SK-N-SH treated with all-trans-retinoic acid at 6 μM for 48 hours (cell line): Measurements from ENCODE around the gene SPTBN4.

Experiments used
- ATAC-seq: fragments of 200-7000 bp; cut with Tn5 transposase; 3 replicates; pipeline ENCODE4 v1.9.1; 2020; ENCODE audit warnings: mild to moderate bottlenecking, moderate library complexity
- ARNTL ChIP-seq: fragments of 450-650 bp; formaldehyde crosslinking; IDR thresholded peaks from 2 replicates; pipeline ENCODE4 v1.5.0; 2020; ENCODE audit warnings: low read depth, mild to moderate bottlenecking, moderate library complexity, borderline replicate concordance
- BACH2 ChIP-seq: fragments of 250-450 bp; sonication (Bioruptor Pico); IDR thresholded peaks from 2 replicates; pipeline ENCODE4 v1.9.0; 2021; ENCODE audit warnings: mild to moderate bottlenecking, borderline replicate concordance
- CSDC2 ChIP-seq: fragments of 250-450 bp; sonication (Bioruptor Pico); IDR thresholded peaks from 2 replicates; pipeline ENCODE4 v1.5.0; 2020; ENCODE audit warnings: mild to moderate bottlenecking, moderate library complexity
- GLIS3 ChIP-seq: fragments of 250-450 bp; sonication (Bioruptor Pico); IDR thresholded peaks from 2 replicates; pipeline ENCODE4 v1.5.0; 2020; ENCODE audit warnings: mild to moderate bottlenecking, moderate library complexity
- ISL1 ChIP-seq: fragments of 250-450 bp; sonication (Bioruptor Pico); IDR thresholded peaks from 2 replicates; pipeline ENCODE4 v2.1.2; 2022; ENCODE audit warnings: mild to moderate bottlenecking, moderate library complexity
- OSR1 ChIP-seq: fragments of 250-450 bp; sonication (Bioruptor Pico); IDR thresholded peaks from 2 replicates; pipeline ENCODE4 v1.8.0; 2022; ENCODE audit warnings: moderate library complexity, mild to moderate bottlenecking, inconsistent platforms
- PPARA ChIP-seq: fragments of 250-450 bp; sonication (Bioruptor Pico); IDR thresholded peaks from 2 replicates; pipeline ENCODE4 v1.5.0; 2020; ENCODE audit warnings: mild to moderate bottlenecking, borderline replicate concordance
- RARB ChIP-seq: fragments of 250-450 bp; sonication (Bioruptor Pico); IDR thresholded peaks from 2 replicates; pipeline ENCODE4 v1.8.0; 2021; ENCODE audit warnings: mild to moderate bottlenecking, moderate library complexity
- SNAI2 ChIP-seq: fragments of 250-450 bp; sonication (Bioruptor Pico); IDR thresholded peaks from 2 replicates; pipeline ENCODE4 v1.5.0; 2020; ENCODE audit warnings: mild to moderate bottlenecking, moderate library complexity
- TCF4 ChIP-seq: fragments of 250-450 bp; sonication (Bioruptor Pico); IDR thresholded peaks from 2 replicates; pipeline ENCODE4 v1.8.0; 2021; ENCODE audit warnings: mild to moderate bottlenecking, moderate library complexity, borderline replicate concordance
- TOX ChIP-seq: fragments of 250-450 bp; sonication (Bioruptor Pico); IDR thresholded peaks from 2 replicates; pipeline ENCODE4 v1.8.0; 2021; ENCODE audit warnings: mild to moderate bottlenecking, moderate library complexity, borderline replicate concordance
- ZC3H10 ChIP-seq: fragments of 250-450 bp; sonication (Bioruptor Pico); IDR thresholded peaks from 2 replicates; pipeline ENCODE4 v1.5.1; 2021; ENCODE audit warnings: mild to moderate bottlenecking, moderate library complexity
- ZNF565 ChIP-seq: fragments of 450-650 bp; formaldehyde crosslinking; conservative IDR thresholded peaks from 2 replicates; pipeline ENCODE4 v1.5.0; 2020; ENCODE audit warnings: low read depth, mild to moderate bottlenecking, moderate library complexity
- ZNF70 ChIP-seq: fragments of 450-650 bp; formaldehyde crosslinking; IDR thresholded peaks from 2 replicates; pipeline ENCODE4 v1.5.0; 2020; ENCODE audit warnings: mild to moderate bottlenecking, moderate library complexity
- TF ChIP-seq, protein P1 (sequence below): fragments of 250-450 bp; sonication (Bioruptor Pico); IDR thresholded peaks from 2 replicates; pipeline ENCODE4 v1.5.1; 2021; ENCODE audit warnings: mild to moderate bottlenecking, moderate library complexity
- TF ChIP-seq, protein P2 (sequence below): fragments of 250-450 bp; sonication (Bioruptor Pico); IDR thresholded peaks from 2 replicates; pipeline ENCODE4 v1.8.0; 2021; ENCODE audit warnings: low read depth, mild to moderate bottlenecking, moderate library complexity, borderline replicate concordance
- TF ChIP-seq, protein P3 (sequence below): fragments of 250-450 bp; sonication (Bioruptor Pico); IDR thresholded peaks from 2 replicates; pipeline ENCODE4 v1.8.0; 2020; ENCODE audit warnings: mild to moderate bottlenecking, moderate library complexity, borderline replicate concordance
- TF ChIP-seq, protein P4 (sequence below): fragments of 250-450 bp; sonication (Bioruptor Pico); IDR thresholded peaks from 2 replicates; pipeline ENCODE4 v1.5.0; 2020; ENCODE audit warnings: mild to moderate bottlenecking, moderate library complexity
- TF ChIP-seq, protein P5 (sequence below): fragments of 250-450 bp; sonication (Bioruptor Pico); IDR thresholded peaks from 2 replicates; pipeline ENCODE4 v1.5.1; 2020; ENCODE audit warnings: low read depth, mild to moderate bottlenecking, moderate library complexity

The SPTBN4 gene

DNA sequence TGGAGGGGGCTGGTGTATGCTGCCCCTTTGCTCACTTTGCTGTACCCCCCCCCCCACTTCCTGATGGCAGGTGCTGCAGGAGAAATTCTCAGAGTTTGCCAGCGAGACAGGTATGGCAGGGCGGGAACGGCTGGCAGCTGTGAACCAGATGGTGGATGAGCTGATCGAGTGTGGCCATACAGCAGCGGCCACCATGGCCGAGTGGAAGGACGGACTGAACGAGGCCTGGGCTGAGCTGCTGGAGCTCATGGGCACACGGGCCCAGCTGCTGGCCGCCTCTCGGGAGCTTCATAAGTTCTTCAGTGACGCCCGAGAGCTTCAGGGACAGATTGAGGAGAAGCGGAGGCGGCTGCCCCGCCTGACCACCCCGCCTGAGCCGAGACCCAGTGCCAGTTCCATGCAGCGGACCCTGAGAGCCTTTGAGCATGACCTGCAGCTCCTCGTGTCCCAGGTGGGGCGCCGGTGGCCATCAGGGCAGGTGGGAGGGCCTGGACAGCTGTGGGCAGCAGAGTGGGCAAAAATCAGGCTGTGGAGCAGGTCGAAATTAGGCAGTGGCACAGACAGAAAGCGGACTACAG, 90.2 kb downstream of the SPTBN4 start:
- TF ChIP-seq TOX (CRISPR knock-in tag), result no peak
- TF ChIP-seq ZC3H10 (CRISPR knock-in tag), result no peak
- no peak for TF ChIP-seq BACH2
- no peak for TF ChIP-seq ISL1 (CRISPR knock-in tag)
- TF ChIP-seq ARNTL (CRISPR knock-in tag), result no peak
- TF ChIP-seq CSDC2 (CRISPR knock-in tag), result no peak
- no peak for TF ChIP-seq OSR1 (CRISPR knock-in tag)
- TF ChIP-seq, protein P1, sequence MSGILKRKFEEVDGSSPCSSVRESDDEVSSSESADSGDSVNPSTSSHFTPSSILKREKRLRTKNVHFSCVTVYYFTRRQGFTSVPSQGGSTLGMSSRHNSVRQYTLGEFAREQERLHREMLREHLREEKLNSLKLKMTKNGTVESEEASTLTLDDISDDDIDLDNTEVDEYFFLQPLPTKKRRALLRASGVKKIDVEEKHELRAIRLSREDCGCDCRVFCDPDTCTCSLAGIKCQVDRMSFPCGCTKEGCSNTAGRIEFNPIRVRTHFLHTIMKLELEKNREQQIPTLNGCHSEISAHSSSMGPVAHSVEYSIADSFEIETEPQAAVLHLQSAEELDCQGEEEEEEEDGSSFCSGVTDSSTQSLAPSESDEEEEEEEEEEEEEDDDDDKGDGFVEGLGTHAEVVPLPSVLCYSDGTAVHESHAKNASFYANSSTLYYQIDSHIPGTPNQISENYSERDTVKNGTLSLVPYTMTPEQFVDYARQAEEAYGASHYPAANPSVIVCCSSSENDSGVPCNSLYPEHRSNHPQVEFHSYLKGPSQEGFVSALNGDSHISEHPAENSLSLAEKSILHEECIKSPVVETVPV, result no peak
- TF ChIP-seq RARB (CRISPR knock-in tag), result no peak
- no peak for TF ChIP-seq SNAI2
- TF ChIP-seq, protein P2, sequence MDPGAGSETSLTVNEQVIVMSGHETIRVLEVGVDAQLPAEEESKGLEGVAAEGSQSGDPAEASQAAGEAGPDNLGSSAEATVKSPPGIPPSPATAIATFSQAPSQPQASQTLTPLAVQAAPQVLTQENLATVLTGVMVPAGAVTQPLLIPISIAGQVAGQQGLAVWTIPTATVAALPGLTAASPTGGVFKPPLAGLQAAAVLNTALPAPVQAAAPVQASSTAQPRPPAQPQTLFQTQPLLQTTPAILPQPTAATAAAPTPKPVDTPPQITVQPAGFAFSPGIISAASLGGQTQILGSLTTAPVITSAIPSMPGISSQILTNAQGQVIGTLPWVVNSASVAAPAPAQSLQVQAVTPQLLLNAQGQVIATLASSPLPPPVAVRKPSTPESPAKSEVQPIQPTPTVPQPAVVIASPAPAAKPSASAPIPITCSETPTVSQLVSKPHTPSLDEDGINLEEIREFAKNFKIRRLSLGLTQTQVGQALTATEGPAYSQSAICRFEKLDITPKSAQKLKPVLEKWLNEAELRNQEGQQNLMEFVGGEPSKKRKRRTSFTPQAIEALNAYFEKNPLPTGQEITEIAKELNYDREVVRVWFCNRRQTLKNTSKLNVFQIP (CRISPR knock-in tag), result no peak
- TF ChIP-seq TCF4 (CRISPR knock-in tag), result no peak
- TF ChIP-seq, protein P3, sequence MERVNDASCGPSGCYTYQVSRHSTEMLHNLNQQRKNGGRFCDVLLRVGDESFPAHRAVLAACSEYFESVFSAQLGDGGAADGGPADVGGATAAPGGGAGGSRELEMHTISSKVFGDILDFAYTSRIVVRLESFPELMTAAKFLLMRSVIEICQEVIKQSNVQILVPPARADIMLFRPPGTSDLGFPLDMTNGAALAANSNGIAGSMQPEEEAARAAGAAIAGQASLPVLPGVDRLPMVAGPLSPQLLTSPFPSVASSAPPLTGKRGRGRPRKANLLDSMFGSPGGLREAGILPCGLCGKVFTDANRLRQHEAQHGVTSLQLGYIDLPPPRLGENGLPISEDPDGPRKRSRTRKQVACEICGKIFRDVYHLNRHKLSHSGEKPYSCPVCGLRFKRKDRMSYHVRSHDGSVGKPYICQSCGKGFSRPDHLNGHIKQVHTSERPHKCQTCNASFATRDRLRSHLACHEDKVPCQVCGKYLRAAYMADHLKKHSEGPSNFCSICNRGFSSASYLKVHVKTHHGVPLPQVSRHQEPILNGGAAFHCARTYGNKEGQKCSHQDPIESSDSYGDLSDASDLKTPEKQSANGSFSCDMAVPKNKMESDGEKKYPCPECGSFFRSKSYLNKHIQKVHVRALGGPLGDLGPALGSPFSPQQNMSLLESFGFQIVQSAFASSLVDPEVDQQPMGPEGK (CRISPR knock-in tag), result no peak
- TF ChIP-seq GLIS3 (CRISPR knock-in tag), result no peak
- no peak for TF ChIP-seq ZNF565 (CRISPR knock-in tag)
- no peak for TF ChIP-seq PPARA (CRISPR knock-in tag)
- TF ChIP-seq ZNF70 (CRISPR knock-in tag), result no peak
- TF ChIP-seq, protein P4, sequence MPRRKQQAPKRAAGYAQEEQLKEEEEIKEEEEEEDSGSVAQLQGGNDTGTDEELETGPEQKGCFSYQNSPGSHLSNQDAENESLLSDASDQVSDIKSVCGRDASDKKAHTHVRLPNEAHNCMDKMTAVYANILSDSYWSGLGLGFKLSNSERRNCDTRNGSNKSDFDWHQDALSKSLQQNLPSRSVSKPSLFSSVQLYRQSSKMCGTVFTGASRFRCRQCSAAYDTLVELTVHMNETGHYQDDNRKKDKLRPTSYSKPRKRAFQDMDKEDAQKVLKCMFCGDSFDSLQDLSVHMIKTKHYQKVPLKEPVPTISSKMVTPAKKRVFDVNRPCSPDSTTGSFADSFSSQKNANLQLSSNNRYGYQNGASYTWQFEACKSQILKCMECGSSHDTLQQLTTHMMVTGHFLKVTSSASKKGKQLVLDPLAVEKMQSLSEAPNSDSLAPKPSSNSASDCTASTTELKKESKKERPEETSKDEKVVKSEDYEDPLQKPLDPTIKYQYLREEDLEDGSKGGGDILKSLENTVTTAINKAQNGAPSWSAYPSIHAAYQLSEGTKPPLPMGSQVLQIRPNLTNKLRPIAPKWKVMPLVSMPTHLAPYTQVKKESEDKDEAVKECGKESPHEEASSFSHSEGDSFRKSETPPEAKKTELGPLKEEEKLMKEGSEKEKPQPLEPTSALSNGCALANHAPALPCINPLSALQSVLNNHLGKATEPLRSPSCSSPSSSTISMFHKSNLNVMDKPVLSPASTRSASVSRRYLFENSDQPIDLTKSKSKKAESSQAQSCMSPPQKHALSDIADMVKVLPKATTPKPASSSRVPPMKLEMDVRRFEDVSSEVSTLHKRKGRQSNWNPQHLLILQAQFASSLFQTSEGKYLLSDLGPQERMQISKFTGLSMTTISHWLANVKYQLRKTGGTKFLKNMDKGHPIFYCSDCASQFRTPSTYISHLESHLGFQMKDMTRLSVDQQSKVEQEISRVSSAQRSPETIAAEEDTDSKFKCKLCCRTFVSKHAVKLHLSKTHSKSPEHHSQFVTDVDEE (CRISPR knock-in tag), result no peak
- ATAC-seq, result no peak

DNA sequence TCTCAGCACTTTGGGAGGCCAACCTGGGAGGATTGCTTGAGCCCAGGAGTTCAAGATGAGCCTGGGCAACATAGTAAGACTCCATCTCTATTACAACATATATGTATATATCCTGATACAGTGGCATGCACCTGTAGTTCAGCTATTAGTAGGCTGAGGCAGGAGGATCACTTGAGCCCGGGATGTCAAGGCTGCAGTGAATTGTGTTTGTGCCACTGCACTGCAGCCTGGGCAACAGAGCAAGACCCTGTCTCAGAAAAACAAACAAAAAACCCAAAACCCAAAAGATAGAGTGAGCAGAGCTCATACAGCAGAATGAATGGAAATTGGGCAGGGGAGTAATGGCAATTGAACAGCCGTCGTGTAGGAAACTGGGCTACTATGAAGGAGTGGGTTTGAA, 92.6 kb downstream of the SPTBN4 start:
- no peak for ATAC-seq

More for the DNA sequence above, 92.6 kb downstream of the SPTBN4 start:
- TF ChIP-seq ARNTL (CRISPR knock-in tag) (no peak), RARB (CRISPR knock-in tag) (no peak)
- TF ChIP-seq, protein P3 (CRISPR knock-in tag), result no peak
- TF ChIP-seq, protein P5, sequence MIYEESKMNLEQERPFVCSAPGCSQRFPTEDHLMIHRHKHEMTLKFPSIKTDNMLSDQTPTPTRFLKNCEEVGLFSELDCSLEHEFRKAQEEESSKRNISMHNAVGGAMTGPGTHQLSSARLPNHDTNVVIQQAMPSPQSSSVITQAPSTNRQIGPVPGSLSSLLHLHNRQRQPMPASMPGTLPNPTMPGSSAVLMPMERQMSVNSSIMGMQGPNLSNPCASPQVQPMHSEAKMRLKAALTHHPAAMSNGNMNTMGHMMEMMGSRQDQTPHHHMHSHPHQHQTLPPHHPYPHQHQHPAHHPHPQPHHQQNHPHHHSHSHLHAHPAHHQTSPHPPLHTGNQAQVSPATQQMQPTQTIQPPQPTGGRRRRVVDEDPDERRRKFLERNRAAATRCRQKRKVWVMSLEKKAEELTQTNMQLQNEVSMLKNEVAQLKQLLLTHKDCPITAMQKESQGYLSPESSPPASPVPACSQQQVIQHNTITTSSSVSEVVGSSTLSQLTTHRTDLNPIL (CRISPR knock-in tag), result no peak
